NB4 (cell line): ENCODE data around the gene ZNF445.

Experiments used
- DNase-seq: peaks from one replicate; pipeline ENCODE4 v3.0.0; 2010; ENCODE audit warnings: low read depth
- H3K4me3 ChIP-seq: one replicate; pipeline ENCODE4 v1.5.1; 2011; ENCODE audit warnings: mild to moderate bottlenecking, low read depth, low read length, moderate library complexity
- MYC ChIP-seq: IDR thresholded peaks from 2 replicates; pipeline ENCODE4 v1.6.1; 2011; ENCODE audit warnings: low read depth, low read length
- POLR2A ChIP-seq: IDR thresholded peaks from 2 replicates; pipeline ENCODE4 v1.6.1; 2011; ENCODE audit warnings: mild to moderate bottlenecking; ENCODE audit not compliant: insufficient read length; ENCODE audit errors: extremely low read depth
- TF ChIP-seq, protein P1 (sequence below): IDR thresholded peaks from one replicate; pipeline ENCODE4 v1.5.1; 2012; ENCODE audit warnings: low read depth, low read length
- TF ChIP-seq, protein P2 (sequence below): IDR thresholded peaks from 2 replicates; pipeline ENCODE4 v1.6.1; 2011; ENCODE audit warnings: low read depth, low read length

Gene ZNF445

DNA sequence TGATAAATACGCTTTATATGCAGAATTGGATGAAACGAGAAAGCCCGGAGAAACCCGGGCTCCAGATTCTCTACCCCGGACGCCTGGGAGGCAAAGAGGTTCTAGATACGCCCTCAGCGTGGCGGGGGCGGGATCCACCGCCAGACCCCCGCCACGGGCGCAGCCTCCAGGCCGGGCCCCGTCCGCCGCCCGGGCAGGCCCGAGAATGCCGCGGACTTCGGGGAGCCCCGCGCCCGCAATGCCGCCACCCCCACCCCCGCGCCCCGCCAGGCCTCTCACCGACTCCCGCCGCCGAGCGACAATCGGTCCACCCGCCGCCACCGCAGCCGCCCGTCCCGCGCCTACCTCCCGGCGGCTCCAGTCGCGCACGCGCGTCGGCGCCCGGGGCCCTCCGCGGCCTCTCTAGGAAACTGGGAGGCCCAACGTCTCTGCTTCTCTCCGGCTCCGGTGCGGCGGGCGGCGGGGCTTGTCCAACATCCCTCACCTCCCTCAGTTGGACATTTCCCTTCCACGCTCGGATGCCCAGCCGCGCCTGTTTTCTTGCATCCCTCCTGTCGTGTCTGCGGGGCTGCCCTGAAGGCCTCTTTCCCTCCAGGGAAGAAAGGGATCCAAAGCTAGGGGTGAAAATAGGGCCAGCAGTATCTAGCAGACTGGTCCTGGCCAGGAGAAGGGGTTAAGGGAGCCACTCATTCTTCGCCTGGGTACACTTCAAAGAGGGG lies at the start of gene ZNF445:
TSS of gene ZNF445 (minus strand) at position 359 of the 719 bp plus-strand sequence. CDS start 22,121 bp downstream, outside the sequence.
- TF ChIP-seq, protein P1, sequence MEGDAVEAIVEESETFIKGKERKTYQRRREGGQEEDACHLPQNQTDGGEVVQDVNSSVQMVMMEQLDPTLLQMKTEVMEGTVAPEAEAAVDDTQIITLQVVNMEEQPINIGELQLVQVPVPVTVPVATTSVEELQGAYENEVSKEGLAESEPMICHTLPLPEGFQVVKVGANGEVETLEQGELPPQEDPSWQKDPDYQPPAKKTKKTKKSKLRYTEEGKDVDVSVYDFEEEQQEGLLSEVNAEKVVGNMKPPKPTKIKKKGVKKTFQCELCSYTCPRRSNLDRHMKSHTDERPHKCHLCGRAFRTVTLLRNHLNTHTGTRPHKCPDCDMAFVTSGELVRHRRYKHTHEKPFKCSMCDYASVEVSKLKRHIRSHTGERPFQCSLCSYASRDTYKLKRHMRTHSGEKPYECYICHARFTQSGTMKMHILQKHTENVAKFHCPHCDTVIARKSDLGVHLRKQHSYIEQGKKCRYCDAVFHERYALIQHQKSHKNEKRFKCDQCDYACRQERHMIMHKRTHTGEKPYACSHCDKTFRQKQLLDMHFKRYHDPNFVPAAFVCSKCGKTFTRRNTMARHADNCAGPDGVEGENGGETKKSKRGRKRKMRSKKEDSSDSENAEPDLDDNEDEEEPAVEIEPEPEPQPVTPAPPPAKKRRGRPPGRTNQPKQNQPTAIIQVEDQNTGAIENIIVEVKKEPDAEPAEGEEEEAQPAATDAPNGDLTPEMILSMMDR: no peak
- no peak; the same call in 1 of the 2 replicates for TF ChIP-seq MYC
- TF ChIP-seq, protein P2, sequence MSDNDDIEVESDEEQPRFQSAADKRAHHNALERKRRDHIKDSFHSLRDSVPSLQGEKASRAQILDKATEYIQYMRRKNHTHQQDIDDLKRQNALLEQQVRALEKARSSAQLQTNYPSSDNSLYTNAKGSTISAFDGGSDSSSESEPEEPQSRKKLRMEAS: 0 out of 2 replicates have a peak, but pooled peaks have one; percentile 11
- peak; percentile 66 for TF ChIP-seq POLR2A
- H3K4me3 ChIP-seq: peak within 1 kb of the TSS; percentile 90
- peak; percentile 85 for DNase-seq

GRCh38 chr3:44525060-44525459 lies 47.6 kb upstream of the ZNF445 start:
- no peak for DNase-seq
- no peak overlapping the region for H3K4me3 ChIP-seq
- TF ChIP-seq, protein P2: no peak
- TF ChIP-seq MYC (no peak), POLR2A (no peak)

DNA sequence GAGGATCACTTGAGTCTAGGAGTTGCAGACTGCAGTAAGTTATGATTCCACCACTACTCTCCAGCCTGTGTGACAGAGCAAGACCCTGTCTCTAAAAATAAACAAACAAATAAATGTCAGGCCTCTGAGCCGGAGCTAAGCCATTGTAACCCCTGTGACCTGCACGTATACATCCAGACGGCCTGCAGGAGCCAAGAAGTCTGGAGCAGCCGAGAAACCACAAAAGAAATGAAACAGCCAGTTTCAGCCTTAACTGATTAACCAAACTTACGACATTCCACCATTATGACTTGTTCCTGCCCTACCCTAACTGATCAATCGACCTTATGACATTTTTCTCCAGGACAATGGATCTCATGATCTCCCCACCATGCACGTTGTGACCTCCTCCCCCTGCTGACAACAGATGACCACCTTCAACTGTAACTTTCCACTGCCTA lies 45.0 kb upstream of the ZNF445 start:
- DNase-seq: no peak
- TF ChIP-seq, protein P1: no peak
- TF ChIP-seq MYC (no peak), POLR2A (no peak)
- TF ChIP-seq, protein P2: no peak
- no peak overlapping the region for H3K4me3 ChIP-seq

DNA sequence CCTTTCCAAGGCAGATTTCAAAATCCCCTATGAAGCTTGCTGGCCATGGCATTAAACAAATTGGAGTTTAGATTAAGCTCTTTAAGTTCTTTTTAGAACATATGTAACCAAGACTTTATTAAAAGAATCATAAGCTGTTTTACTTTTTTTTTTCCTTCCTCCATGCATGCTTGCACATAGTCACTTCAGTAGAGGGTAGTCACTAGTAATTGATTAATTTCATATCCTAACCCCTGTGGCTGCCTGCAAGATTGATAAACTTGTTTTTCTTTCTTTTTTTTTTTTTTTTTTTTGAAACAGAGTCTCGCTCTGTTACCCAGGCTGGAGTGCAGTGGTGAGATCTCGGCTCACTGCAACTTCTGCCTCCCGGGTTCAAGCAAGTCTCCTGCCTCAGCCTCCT lies 44.3 kb upstream of the ZNF445 start:
- DNase-seq: no peak
- TF ChIP-seq MYC (no peak), POLR2A (no peak)
- TF ChIP-seq, protein P2: no peak
- TF ChIP-seq, protein P1: no peak
- H3K4me3 ChIP-seq: no peak overlapping the region

GRCh38 chr3:44518782-44519156 lies 41.3 kb upstream of the ZNF445 start:
- TF ChIP-seq POLR2A (no peak), MYC (no peak)
- TF ChIP-seq, protein P2: no peak
- TF ChIP-seq, protein P1: no peak
- no peak for DNase-seq
- no peak overlapping the region for H3K4me3 ChIP-seq

DNA sequence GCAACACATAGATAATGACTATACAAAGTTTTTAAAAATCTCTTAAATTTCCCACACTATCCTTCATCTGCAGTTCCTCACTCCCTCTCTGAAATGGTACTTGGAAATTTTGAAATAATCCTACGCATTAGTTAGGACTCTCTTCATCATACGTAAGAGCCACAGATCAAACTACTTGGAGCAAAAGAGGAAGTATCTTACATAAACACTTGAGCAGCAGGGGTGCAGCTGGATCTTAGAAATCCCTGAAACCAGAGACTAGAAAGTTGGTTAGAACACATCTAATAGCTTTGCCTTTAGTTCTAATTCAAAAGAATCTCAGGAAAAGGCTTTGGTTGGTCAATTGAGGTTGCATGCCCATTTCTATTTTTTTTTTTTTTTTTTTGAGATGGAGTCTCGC lies 38.8 kb upstream of the ZNF445 start:
- peak; percentile 76 for DNase-seq
- no peak for TF ChIP-seq MYC
- H3K4me3 ChIP-seq: no peak overlapping the region
